SJCRH30 (cell line): ENCODE data around the gene BABAM2. TPM values are rescaled to one million over a fixed set of nuclear protein-coding genes. Genes with fewer than 3 reads are reported as not detected.
"Not testable (repeated sequence)": the region's sequence is repeated elsewhere in the genome, so short reads cannot be mapped to it uniquely, and the experiment has no call there.

Experiments used
- DNase-seq, 2 experiments: peaks; one replicate each; pipeline ENCODE4 v3.0.0-alpha.2; 2015 to 2020
- H3K27ac ChIP-seq: fragments of 250-450 bp; sonication (Bioruptor Pico); 2 replicates; pipeline ENCODE4 v1.5.1; 2020; ENCODE audit warnings: mild to moderate bottlenecking, moderate library complexity
- H3K27me3 ChIP-seq: fragments of 250-450 bp; sonication (Bioruptor Pico); 2 replicates; pipeline ENCODE4 v1.5.1; 2020; ENCODE audit warnings: mild to moderate bottlenecking, moderate library complexity
- H3K36me3 ChIP-seq: fragments of 250-450 bp; sonication (Bioruptor Pico); 2 replicates; pipeline ENCODE4 v1.5.1; 2020; ENCODE audit warnings: mild to moderate bottlenecking, moderate library complexity
- H3K4me1 ChIP-seq: fragments of 250-450 bp; sonication (Bioruptor Pico); 2 replicates; pipeline ENCODE4 v1.5.1; 2020; ENCODE audit warnings: mild to moderate bottlenecking, moderate library complexity
- H3K4me3 ChIP-seq: fragments of 250-450 bp; sonication (Bioruptor Pico); 2 replicates; pipeline ENCODE4 v1.5.1; 2020; ENCODE audit warnings: mild to moderate bottlenecking, moderate library complexity
- H3K9me3 ChIP-seq: fragments of 250-450 bp; sonication (Bioruptor Pico); replicated peaks from 2 replicates; pipeline ENCODE4 v1.5.1; 2020; ENCODE audit warnings: mild to moderate bottlenecking, moderate library complexity
- total RNA-seq: library from RNA; depleted of rRNA; stranded (reverse); fragments of >200 nt; shearing (Covaris generic); gene quantifications from 2 replicates; pipeline ENCODE4 v1.2.3, GENCODE V29; 2014

Gene BABAM2
- total RNA-seq, 1 experiment from 2014 or later, result 37.3 TPM

DNA sequence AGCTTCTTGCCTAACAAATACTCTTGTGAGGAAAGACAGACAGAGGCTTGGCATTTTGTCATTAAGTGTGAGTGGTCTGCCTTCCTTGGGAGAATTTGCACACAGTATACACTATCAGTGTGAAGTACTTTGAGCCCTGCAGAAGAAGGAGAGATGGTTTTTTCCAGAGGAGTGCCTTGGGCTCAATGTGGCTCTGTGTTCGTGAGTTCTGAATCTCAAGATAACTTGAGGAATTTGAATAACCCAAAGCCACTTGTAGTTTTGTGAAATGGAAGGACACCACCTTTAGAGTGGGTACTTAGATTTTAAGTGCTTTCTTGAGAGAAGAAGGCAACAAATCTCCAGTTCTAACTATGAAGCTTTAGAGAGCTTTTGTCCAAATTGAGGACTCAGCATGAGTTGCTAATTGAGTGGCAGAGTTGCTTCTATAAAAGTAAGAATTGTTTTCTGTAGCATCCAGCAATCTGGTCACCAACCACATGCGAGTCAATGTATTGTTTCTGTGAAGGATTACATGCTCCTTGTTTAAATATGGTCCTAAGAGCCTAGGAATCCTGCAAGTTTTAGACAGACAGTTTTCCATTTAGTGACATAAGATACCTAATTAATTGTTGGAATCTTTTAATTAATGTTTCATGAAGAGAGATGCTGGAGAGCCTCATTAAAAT, 68.3 kb downstream of the BABAM2 start:
- Histone ChIP-seq H3K9me3 (no peaks in the 10 kb centered on the region), H3K4me3 (no peak overlapping the region), H3K4me1 (peaks cover 28% of the 10 kb centered on the region), H3K27ac (no peak overlapping the region), H3K36me3 (no peaks in the 10 kb centered on the region), H3K27me3 (no peaks in the 10 kb centered on the region)
- DNase-seq, result no peak

DNA sequence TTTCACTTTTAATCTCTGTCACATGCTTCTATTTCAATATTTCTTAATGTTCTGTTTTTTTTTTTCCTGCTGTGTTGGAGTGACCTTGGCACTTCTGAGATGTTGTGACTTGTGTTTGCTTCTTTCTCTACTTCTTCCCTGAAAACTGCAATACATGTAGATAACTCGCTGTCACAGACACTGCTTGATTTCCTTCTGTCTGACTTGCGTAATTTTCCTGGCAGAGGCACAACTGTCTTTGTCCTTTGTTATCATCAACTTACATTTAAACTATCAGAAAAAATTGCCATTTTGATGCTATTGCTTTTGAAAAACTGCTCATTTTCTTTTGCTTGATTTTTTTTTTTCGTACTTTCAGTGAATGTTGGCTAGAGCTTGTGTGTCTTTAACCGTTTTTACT, 69.0 kb downstream of the BABAM2 start:
- Histone ChIP-seq H3K4me1 (peaks cover 25% of the 10 kb centered on the region), H3K27ac (peak overlapping the region; percentile 26; the same call in 1 of the 2 replicates), H3K27me3 (no peaks in the 10 kb centered on the region), H3K36me3 (no peaks in the 10 kb centered on the region), H3K4me3 (no peak overlapping the region), H3K9me3 (no peaks in the 10 kb centered on the region)
- DNase-seq, result no peak

DNA sequence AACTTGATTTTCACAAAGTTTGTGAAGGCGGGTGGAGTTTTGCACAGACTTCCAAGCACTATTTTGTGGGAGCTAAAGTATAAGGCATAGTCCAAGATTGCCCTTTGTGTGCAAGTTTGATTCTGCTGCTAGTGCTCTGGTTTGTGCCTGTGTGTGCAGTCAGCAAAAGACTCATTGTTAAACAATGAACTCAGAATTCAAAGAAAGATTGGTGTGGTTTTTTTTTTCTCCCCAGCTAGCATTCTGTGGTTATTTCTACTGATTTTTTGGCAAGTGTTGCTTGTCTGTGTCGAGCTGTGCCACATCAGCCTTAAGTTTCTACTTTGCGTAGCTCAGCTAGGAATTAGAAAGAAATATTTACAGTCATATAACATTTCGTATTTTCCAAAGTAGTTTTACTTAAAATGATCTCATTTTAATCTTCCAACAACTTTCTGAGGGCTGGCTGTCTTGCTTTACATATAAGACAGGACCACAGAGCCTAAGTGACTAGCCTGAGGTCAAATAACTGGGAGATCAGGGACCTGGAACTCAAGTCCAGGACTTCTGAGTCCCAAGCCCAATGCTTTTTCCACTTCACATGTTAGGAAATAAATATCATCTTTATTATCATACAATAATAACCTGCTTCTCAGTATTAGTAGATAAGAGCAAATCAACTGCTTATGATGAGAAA, 69.8 kb downstream of the BABAM2 start:
- H3K4me3 ChIP-seq, result peak overlapping the region; percentile 3; the same call in 1 of the 2 replicates
- DNase-seq, result peak; percentile 29 to 65
- peaks cover 16% of the 10 kb centered on the region for H3K4me1 ChIP-seq
- H3K9me3 ChIP-seq, result no peaks in the 10 kb centered on the region
- H3K27ac ChIP-seq, result peak overlapping the region; percentile 26
- no peaks in the 10 kb centered on the region for H3K27me3 ChIP-seq
- H3K36me3 ChIP-seq, result no peaks in the 10 kb centered on the region

DNA sequence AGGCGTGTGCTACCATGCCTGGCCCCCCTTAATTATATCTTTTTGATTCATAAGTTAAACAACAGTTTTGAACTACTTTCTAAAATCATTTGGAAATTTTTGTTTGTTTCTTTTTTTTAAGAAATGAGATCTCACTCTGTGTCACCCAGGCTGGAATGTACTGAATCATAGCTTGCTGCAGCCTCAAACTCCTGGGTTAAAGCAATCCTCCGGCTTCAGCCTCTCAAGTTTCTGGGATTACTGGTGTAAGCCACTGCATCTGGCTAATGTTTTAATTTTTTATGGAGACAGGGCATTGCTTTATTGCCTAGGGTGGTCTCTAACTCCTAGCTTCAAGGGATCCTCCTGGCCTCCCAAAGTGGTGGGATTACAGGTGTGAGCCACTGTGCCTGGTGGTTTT, 71.5 kb downstream of the BABAM2 start:
- no peak for DNase-seq
- H3K4me1 ChIP-seq, result peaks cover 10% of the 10 kb centered on the region
- H3K27me3 ChIP-seq, result no peaks in the 10 kb centered on the region
- no peaks in the 10 kb centered on the region for H3K36me3 ChIP-seq
- no peak overlapping the region for H3K27ac ChIP-seq
- H3K4me3 ChIP-seq, result no peak overlapping the region
- H3K9me3 ChIP-seq, result no peaks in the 10 kb centered on the region

DNA sequence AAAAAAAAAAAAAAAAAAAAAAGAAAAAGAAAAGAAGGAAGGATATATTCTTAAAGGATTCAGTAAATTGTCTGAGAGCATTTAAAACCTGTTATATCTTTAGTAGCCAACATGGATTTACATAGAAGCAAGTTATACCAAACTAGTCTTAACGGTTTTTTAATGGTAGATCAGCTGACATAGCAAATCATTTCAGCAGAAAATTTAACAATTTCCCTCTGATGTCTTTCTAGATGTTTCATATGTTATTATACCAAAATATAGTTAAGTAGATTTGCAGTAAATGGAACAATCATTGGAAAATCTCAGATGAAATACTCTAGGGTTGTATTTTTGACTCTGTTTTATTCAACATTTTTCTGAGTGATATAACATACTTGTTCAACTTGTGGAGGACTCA, 72.9 kb downstream of the BABAM2 start:
- H3K27me3 ChIP-seq, result no peaks in the 10 kb centered on the region
- DNase-seq, result no peak
- H3K4me3 ChIP-seq, result no peak overlapping the region
- H3K9me3 ChIP-seq, result 0 out of 2 replicates have a peak, but pooled peaks cover 2% of the 10 kb centered on the region
- no peaks in the 10 kb centered on the region for H3K36me3 ChIP-seq
- H3K27ac ChIP-seq, result no peak overlapping the region
- H3K4me1 ChIP-seq, result peaks cover 10% of the 10 kb centered on the region

DNA sequence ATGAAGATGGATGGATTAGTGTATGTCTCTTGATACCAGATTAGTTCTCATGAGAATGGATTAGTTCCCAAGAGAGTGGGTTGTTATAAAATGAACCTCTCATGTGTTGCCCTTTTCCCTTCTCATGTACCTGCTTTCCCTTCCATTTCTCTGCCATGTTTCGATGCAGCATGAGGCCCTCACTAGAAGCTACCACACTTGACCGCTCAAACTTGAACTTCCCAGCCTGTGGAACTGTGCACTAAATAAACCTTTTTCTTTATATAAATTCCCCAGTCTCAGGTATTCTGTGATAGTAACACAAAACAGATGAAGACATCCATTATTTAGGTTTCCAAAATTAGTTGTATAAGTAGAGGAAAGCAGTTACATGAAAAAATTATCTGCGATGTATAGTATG, 73.5 kb downstream of the BABAM2 start:
- H3K27ac ChIP-seq, result no peak overlapping the region
- H3K4me1 ChIP-seq, result peaks cover 10% of the 10 kb centered on the region
- DNase-seq, result no peak
- no peak overlapping the region for H3K4me3 ChIP-seq
- H3K27me3 ChIP-seq, result no peaks in the 10 kb centered on the region
- H3K36me3 ChIP-seq, result no peaks in the 10 kb centered on the region
- 0 out of 2 replicates have a peak, but pooled peaks cover 8% of the 10 kb centered on the region for H3K9me3 ChIP-seq

DNA sequence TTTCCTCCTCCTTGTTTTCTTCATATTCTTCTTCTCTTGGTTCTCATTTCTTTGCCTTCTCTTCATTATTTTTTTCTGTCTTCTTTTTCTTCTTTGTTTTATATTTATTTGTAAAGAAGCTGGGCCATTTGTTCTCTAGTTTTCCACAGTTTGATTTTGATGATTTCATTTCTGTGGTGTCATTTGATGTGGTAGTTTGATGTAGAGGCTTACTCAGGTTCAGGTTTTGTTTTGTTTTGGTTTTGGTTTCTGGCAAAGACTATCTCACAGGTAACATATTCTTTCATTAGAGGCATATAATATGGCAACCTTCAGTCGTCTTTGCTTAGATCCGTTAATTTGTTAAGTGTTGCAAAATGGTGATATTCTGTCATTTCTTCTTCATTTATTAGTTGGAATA, 75.3 kb downstream of the BABAM2 start:
- H3K27me3 ChIP-seq, result no peaks in the 10 kb centered on the region
- H3K27ac ChIP-seq, result no peak overlapping the region
- 0 out of 2 replicates have a peak, but pooled peaks cover 11% of the 10 kb centered on the region for H3K9me3 ChIP-seq
- no peak overlapping the region for H3K4me3 ChIP-seq
- 0 out of 2 replicates have a peak, but pooled peaks cover under 1% of the 10 kb centered on the region for H3K4me1 ChIP-seq
- DNase-seq, result no peak
- H3K36me3 ChIP-seq, result no peaks in the 10 kb centered on the region

DNA sequence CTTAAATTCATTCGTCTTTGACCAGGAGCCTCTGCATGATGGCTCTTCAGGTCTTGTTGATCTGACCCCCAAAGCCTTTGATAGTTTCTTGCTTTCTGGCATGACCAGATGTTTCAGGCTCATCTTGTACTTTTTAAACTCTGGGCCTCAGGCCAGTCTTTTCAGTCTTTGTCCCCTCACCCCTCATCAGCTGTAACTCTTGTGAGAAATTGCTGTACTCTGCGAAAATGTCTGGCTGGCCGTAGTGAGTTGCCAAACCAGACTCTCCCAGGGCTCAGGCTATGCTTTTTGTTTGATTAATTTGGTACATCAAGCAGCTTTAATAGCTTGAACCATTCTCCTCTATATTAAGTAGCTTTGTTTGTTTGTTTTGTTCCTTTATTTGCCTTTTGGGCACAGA, 75.9 kb downstream of the BABAM2 start:
- no peak overlapping the region for H3K4me3 ChIP-seq
- no peak overlapping the region for H3K27ac ChIP-seq
- H3K36me3 ChIP-seq, result no peaks in the 10 kb centered on the region
- H3K9me3 ChIP-seq, result 0 out of 2 replicates have a peak, but pooled peaks cover 11% of the 10 kb centered on the region
- no peak for DNase-seq
- H3K4me1 ChIP-seq, result no peaks in the 10 kb centered on the region
- no peaks in the 10 kb centered on the region for H3K27me3 ChIP-seq

DNA sequence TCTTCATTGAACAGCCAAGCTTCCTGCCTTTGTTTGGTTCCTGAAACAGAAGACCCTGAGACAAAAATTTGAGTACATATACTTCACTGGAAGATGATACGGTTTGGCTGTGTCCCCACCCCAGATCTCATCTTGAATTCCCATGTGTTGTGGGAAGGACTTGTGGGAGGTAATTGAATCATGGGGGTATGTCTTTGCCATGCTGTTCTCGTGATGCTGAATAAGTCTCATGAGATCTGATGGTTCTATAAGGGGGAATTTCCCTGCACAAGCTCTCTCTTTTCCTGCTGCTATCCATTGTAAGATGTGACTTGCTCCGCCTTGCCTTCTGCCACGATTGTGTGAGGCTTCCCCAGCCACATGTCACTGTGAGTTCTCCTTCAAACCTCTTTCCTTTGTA, 76.5 kb downstream of the BABAM2 start:
- 0 out of 2 replicates have a peak, but pooled peaks cover 11% of the 10 kb centered on the region for H3K9me3 ChIP-seq
- no peak overlapping the region for H3K4me3 ChIP-seq
- H3K36me3 ChIP-seq, result no peaks in the 10 kb centered on the region
- no peak for DNase-seq
- no peaks in the 10 kb centered on the region for H3K27me3 ChIP-seq
- no peak overlapping the region for H3K27ac ChIP-seq
- H3K4me1 ChIP-seq, result no peaks in the 10 kb centered on the region

DNA sequence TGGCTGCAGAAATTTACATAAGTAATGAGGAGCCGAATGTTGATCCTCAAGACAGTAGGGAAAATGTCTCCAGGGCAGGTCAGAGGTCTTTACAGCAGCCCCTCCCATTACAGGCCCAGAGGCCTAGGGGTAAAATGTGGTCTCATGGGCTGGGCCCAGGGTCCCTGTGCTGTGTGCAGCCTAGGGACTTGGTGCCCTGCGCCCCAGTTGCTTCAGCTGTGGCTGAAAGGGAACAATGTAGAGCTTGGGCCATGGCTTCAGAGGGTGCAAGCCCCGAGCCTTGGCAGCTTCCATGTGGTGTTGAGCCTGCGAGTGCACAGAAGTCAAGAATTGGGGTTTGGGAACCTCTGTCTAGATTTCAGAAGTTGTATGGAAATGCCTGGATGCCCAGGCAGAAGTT, 77.5 kb downstream of the BABAM2 start:
- not testable (repeated sequence) for H3K27ac ChIP-seq, H3K27me3 ChIP-seq, H3K36me3 ChIP-seq, DNase-seq, H3K4me3 ChIP-seq, H3K4me1 ChIP-seq
- 0 out of 2 replicates have a peak, but pooled peaks cover 11% of the 10 kb centered on the region for H3K9me3 ChIP-seq

DNA sequence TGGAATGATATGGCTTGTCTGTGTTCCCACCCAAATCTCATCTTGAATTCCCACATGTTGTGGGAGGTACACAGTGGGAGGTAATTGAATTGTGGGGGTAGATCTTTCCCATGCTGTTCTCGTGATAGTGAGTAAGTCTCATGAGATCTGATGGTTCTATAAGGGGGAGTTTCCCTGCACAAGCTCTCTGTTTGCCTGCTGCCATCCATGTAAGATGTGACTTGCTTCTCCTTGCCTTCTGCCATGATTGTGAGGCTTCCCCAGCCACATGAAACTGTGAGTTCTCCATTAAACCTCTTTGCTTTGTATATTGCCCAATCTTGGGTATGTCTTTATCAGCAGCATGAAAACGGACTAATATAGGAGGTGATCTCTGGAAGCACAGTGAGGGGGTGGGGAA, 78.4 kb downstream of the BABAM2 start:
- DNase-seq, H3K4me1 ChIP-seq, H3K4me3 ChIP-seq, H3K27ac ChIP-seq, H3K36me3 ChIP-seq, H3K27me3 ChIP-seq: not testable (repeated sequence)
- H3K9me3 ChIP-seq, result 0 out of 2 replicates have a peak, but pooled peaks cover 11% of the 10 kb centered on the region

DNA sequence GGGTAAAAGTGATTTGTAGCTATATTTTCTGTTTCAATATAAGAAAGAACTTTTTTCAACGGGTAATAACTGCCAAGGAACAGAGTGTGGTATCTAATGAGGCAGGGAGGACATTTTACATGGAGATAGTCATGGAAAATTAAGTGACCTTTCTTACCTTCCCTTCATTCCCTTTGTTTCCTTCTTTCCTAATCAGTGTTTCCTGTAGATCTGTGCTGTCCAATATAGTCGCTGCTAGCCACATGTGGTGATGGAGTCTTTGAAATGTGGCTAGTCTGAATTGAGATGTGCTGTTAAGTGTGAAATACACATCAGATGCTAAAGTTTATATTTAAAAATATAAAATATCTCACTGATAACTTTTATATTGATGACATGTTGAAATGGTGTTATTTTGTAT, 81.8 kb downstream of the BABAM2 start:
- Histone ChIP-seq H3K4me3 (no peak overlapping the region), H3K27ac (no peak overlapping the region), H3K4me1 (no peaks in the 10 kb centered on the region), H3K27me3 (no peaks in the 10 kb centered on the region), H3K36me3 (no peaks in the 10 kb centered on the region), H3K9me3 (0 out of 2 replicates have a peak, but pooled peaks cover 11% of the 10 kb centered on the region)
- no peak for DNase-seq

DNA sequence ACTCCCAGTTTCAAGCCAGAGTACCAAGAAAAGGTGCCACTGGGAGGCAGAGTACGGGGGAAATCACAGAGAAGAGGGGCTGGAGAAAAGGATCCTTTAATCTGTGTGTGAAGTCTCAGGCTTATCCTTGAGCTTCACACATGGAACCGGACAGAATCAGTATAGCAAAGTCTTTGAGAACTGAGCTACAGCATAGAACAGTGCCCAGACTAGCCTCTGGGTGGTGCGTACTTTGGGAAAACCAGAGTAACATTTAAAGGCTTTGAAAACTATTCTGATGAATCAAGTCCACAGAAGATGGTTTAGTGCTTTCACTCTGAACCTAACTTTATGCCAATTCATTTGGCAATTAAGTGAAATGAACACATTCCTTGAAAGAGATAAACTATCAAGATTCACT, 83.1 kb downstream of the BABAM2 start:
- H3K4me1 ChIP-seq, result 0 out of 2 replicates have a peak, but pooled peaks cover 4% of the 10 kb centered on the region
- no peaks in the 10 kb centered on the region for H3K27me3 ChIP-seq
- 0 out of 2 replicates have a peak, but pooled peaks cover 7% of the 10 kb centered on the region for H3K9me3 ChIP-seq
- H3K4me3 ChIP-seq, result no peak overlapping the region
- no peak overlapping the region for H3K27ac ChIP-seq
- H3K36me3 ChIP-seq, result no peaks in the 10 kb centered on the region
- DNase-seq, result no peak

DNA sequence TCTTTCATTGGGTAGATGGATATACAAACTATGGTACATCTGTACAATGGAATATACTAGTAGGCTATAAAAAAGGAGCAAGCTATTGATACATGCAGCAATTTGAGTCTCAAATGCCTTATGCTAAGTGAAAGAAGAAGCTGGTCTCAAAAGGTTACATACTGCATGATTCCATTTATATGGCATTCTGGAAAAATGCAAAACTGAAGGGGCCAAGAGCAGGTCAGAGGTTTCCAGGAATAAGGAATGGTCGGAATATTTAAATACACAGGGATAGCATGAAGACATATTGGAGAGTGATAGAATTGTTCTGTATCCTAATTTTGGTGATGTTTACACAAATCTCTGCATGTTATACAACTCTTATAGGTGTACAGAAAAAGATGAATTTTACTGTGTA, 85.8 kb downstream of the BABAM2 start:
- Histone ChIP-seq H3K4me1 (0 out of 2 replicates have a peak, but pooled peaks cover 4% of the 10 kb centered on the region), H3K27ac (no peak overlapping the region)

DNA sequence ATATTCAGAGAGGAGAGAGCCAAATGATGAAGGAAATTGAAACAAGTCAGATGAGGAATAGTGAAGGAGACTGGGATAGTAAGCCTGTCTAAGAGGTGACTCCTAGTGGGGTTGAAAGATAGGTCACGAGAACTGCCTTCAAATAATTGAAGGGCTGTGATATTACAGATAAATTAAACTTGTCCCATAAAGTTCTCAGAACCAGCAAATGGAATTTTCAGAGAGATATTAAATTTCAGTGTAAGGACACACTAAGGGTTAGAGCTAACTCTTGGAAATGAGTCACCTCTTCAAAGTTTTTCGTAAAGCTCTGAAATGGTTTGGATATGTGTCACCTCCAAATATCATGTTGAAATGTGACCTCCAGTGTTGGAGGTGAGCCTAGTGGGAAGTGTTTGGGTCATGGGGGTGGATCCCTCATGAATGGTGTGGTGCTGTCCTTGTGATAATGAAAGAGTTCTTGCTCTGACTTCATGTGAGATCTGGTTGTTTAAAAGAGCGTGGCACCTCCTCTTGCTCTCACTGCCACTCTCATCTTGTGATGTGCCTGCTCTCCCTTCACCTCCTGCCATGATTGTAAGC, 87.3 kb downstream of the BABAM2 start:
- no peaks in the 10 kb centered on the region for H3K36me3 ChIP-seq
- H3K4me3 ChIP-seq, result no peak overlapping the region
- H3K4me1 ChIP-seq, result 0 out of 2 replicates have a peak, but pooled peaks cover 4% of the 10 kb centered on the region
- H3K9me3 ChIP-seq, result no peaks in the 10 kb centered on the region
- no peaks in the 10 kb centered on the region for H3K27me3 ChIP-seq
- peak in 1 of 2 experiments; percentile 29 for DNase-seq
- H3K27ac ChIP-seq, result no peak overlapping the region

More for the DNA sequence above, 85.8 kb downstream of the BABAM2 start:
- Histone ChIP-seq H3K4me3 (no peak overlapping the region), H3K36me3 (no peaks in the 10 kb centered on the region), H3K9me3 (no peaks in the 10 kb centered on the region), H3K27me3 (no peaks in the 10 kb centered on the region)
- DNase-seq, result no peak
